IMR-90 (cell line): ENCODE data around the gene GAREM1. TPM values are rescaled to one million over a fixed set of nuclear protein-coding genes. Genes with fewer than 3 reads are reported as not detected.

Experiments used
- ATAC-seq: fragments of 200-7000 bp; cut with Tn5 transposase; 2 replicates; pipeline ENCODE4 v1.9.1; 2020; ENCODE audit warnings: low read depth, mild to moderate bottlenecking, moderate library complexity
- BruUV-seq: library from RNA; stranded (reverse); fragments of 400-500 nt; replicated peaks from 2 replicates; lab custom pipeline; 2021; lab: Mats Ljungman, UMichigan
- CTCF ChIA-PET: fragments of 300-600 bp; formaldehyde crosslinking; extraction: SDS; loops from one replicate; lab custom pipeline; 2021; ENCODE audit warnings: antibody characterized with exemption; lab: Yijun Ruan, JAX
- POLR2A ChIA-PET: fragments of 300-600 bp; sonication (Branson Sonifier 250); formaldehyde crosslinking; loops from one replicate; lab custom pipeline; 2022; ENCODE audit warnings: antibody characterized with exemption; ENCODE audit not compliant: unreplicated experiment; lab: Charles Lee
- DNase-seq: peaks from one replicate; pipeline ENCODE4 v3.0.0; 2013
- H2AFZ ChIP-seq: replicated peaks from 2 replicates; pipeline ENCODE3; 2013; ENCODE audit warnings: low read length, mild to moderate bottlenecking; ENCODE audit not compliant: poor library complexity
- H2AK5ac ChIP-seq: 2 replicates; pipeline ENCODE4 v1.6.1; 2013; ENCODE audit warnings: low read depth, low read length, inconsistent platforms
- H2AK9ac ChIP-seq: replicated peaks from 2 replicates; pipeline ENCODE3; 2013; ENCODE audit warnings: mild to moderate bottlenecking, low read depth, low read length, moderate library complexity; ENCODE audit not compliant: poor library complexity
- H2BK120ac ChIP-seq: 2 replicates; pipeline ENCODE4 v1.6.1; 2013; ENCODE audit warnings: low read depth, low read length, inconsistent platforms
- H2BK15ac ChIP-seq: 3 replicates; pipeline ENCODE4 v1.6.1; 2013; ENCODE audit warnings: low read depth, low read length, inconsistent platforms
- H2BK20ac ChIP-seq: 2 replicates; pipeline ENCODE4 v1.6.1; 2013; ENCODE audit warnings: low read depth, mild to moderate bottlenecking, inconsistent platforms, low read length, moderate library complexity
- H2BK5ac ChIP-seq: 2 replicates; pipeline ENCODE4 v1.6.1; 2013; ENCODE audit warnings: mild to moderate bottlenecking, low read depth, low read length, inconsistent platforms; ENCODE audit not compliant: poor library complexity, severe bottlenecking
- H3K14ac ChIP-seq: replicated peaks from 2 replicates; pipeline ENCODE4 v1.6.1; 2013; ENCODE audit warnings: low read depth, low read length, inconsistent platforms
- H3K18ac ChIP-seq: 2 replicates; pipeline ENCODE4 v1.6.1; 2013; ENCODE audit warnings: low read depth, low read length, control low read depth
- H3K23ac ChIP-seq: 2 replicates; pipeline ENCODE4 v1.6.1; 2013; ENCODE audit warnings: low read depth, low read length, inconsistent platforms
- H3K27ac ChIP-seq: 2 replicates; pipeline ENCODE4 v1.5.1; 2013; ENCODE audit warnings: mild to moderate bottlenecking, control low read depth, low read length; ENCODE audit not compliant: insufficient read depth
- H3K27me3 ChIP-seq: 2 replicates; pipeline ENCODE4 v1.6.1; 2013; ENCODE audit warnings: low read length; ENCODE audit not compliant: control insufficient read depth, insufficient read depth
- H3K36me3 ChIP-seq: 2 replicates; pipeline ENCODE4 v1.6.1; 2013; ENCODE audit warnings: low read length, mixed read lengths; ENCODE audit not compliant: control insufficient read depth, insufficient read depth
- H3K4ac ChIP-seq: 2 replicates; pipeline ENCODE4 v1.6.1; 2013; ENCODE audit warnings: low read depth, low read length, inconsistent platforms
- H3K4me1 ChIP-seq: 2 replicates; pipeline ENCODE4 v1.6.1; 2013; ENCODE audit warnings: low read length, mixed read lengths; ENCODE audit not compliant: control insufficient read depth, insufficient read depth
- H3K4me2 ChIP-seq: 2 replicates; pipeline ENCODE4 v1.6.1; 2013; ENCODE audit warnings: low read depth, mild to moderate bottlenecking, control low read depth, low read length, moderate library complexity
- H3K4me3 ChIP-seq: 2 replicates; pipeline ENCODE4 v1.5.1; 2013; ENCODE audit warnings: low read depth, mild to moderate bottlenecking, control low read depth, low read length, moderate library complexity; ENCODE audit not compliant: insufficient read depth
- H3K56ac ChIP-seq: 2 replicates; pipeline ENCODE4 v1.6.1; 2013; ENCODE audit warnings: low read length, inconsistent platforms; ENCODE audit not compliant: insufficient read depth; ENCODE audit errors: extremely low read depth
- H3K79me1 ChIP-seq, 2 experiments: 2 replicates each; pipeline ENCODE4 v1.6.1; 2013; ENCODE audit warnings: low read length in 2 of 2, inconsistent platforms in 1 of 2, low read depth in 1 of 2
- H3K9ac ChIP-seq: 2 replicates; pipeline ENCODE4 v1.6.1; 2013; ENCODE audit warnings: low read depth, low read length, control low read depth
- H3K9me1 ChIP-seq: 2 replicates; pipeline ENCODE4 v1.6.1; 2013; ENCODE audit warnings: low read length, inconsistent platforms; ENCODE audit not compliant: insufficient read depth
- H3K9me3 ChIP-seq: 2 replicates; pipeline ENCODE4 v1.6.1; 2013; ENCODE audit warnings: low read length; ENCODE audit not compliant: control insufficient read depth, insufficient read depth
- H4K20me1 ChIP-seq: 2 replicates; pipeline ENCODE4 v1.6.1; 2013; ENCODE audit warnings: low read length, inconsistent platforms; ENCODE audit not compliant: insufficient read depth
- H4K5ac ChIP-seq: 2 replicates; pipeline ENCODE4 v1.6.1; 2013; ENCODE audit warnings: mild to moderate bottlenecking, low read depth, low read length, control low read depth
- H4K8ac ChIP-seq, 2 experiments: 2 replicates each; pipeline ENCODE4 v1.6.1; 2013; ENCODE audit warnings: low read depth in 2 of 2, low read length in 2 of 2, control low read depth in 1 of 2, inconsistent platforms in 1 of 2
- H4K91ac ChIP-seq: 2 replicates; pipeline ENCODE4 v1.6.1; 2013; ENCODE audit warnings: low read depth, low read length, inconsistent platforms; ENCODE audit not compliant: insufficient read depth
- BHLHE40 ChIP-seq: fragments of 150-350 bp; IDR thresholded peaks from 2 replicates; pipeline ENCODE4 v1.6.1; 2016; ENCODE audit warnings: mild to moderate bottlenecking, low read depth, low read length
- CEBPB ChIP-seq: IDR thresholded peaks from 2 replicates; pipeline ENCODE4 v1.6.1; 2012; ENCODE audit warnings: low read depth, low read length, improper control_type of control experiment
- CHD1 ChIP-seq: IDR thresholded peaks from 2 replicates; pipeline ENCODE4 v1.6.1; 2012; ENCODE audit warnings: low read depth, low read length, improper control_type of control experiment
- CTCF ChIP-seq: conservative IDR thresholded peaks from 2 replicates; pipeline ENCODE4 v1.5.1; 2012; ENCODE audit warnings: mild to moderate bottlenecking, low read depth, low read length, improper control_type of control experiment
- ELK1 ChIP-seq: fragments of 150-350 bp; IDR thresholded peaks from 2 replicates; pipeline ENCODE4 v1.6.1; 2016; ENCODE audit warnings: low read depth, mild to moderate bottlenecking, low read length, moderate library complexity, borderline replicate concordance
- FOS ChIP-seq: fragments of 150-350 bp; IDR thresholded peaks from 2 replicates; pipeline ENCODE4 v1.6.1; 2016; ENCODE audit warnings: low read depth, low read length
- MAFK ChIP-seq: IDR thresholded peaks from 2 replicates; pipeline ENCODE4 v1.6.1; 2012; ENCODE audit warnings: low read depth, low read length, improper control_type of control experiment
- MAZ ChIP-seq: IDR thresholded peaks from 2 replicates; pipeline ENCODE4 v1.6.1; 2012; ENCODE audit warnings: low read depth, mild to moderate bottlenecking, low read length, improper control_type of control experiment, moderate library complexity, borderline replicate concordance
- MXI1 ChIP-seq: IDR thresholded peaks from 2 replicates; pipeline ENCODE4 v1.6.1; 2012; ENCODE audit warnings: low read depth, mild to moderate bottlenecking, low read length, moderate library complexity, borderline replicate concordance
- NFE2L2 ChIP-seq: fragments of 150-350 bp; IDR thresholded peaks from 2 replicates; pipeline ENCODE4 v1.6.1; 2016; ENCODE audit warnings: low read depth, mild to moderate bottlenecking, low read length
- POLR2A ChIP-seq: IDR thresholded peaks from 2 replicates; pipeline ENCODE4 v1.6.1; 2012; ENCODE audit warnings: mild to moderate bottlenecking, low read depth, low read length
- RAD21 ChIP-seq: IDR thresholded peaks from 2 replicates; pipeline ENCODE4 v1.6.1; 2012; ENCODE audit warnings: low read length, improper control_type of control experiment
- RCOR1 ChIP-seq: IDR thresholded peaks from 2 replicates; pipeline ENCODE4 v1.6.1; 2012; ENCODE audit warnings: mild to moderate bottlenecking, low read length, improper control_type of control experiment; ENCODE audit not compliant: insufficient replicate concordance
- SMC3 ChIP-seq: fragments of 150-350 bp; IDR thresholded peaks from 2 replicates; pipeline ENCODE4 v1.6.1; 2016; ENCODE audit warnings: low read depth, mild to moderate bottlenecking, antibody characterized with exemption, low read length, moderate library complexity
- WGBS, 2 experiments: methylation state at CpG; one replicate each; pipeline versions ENCODE4 v1.1.5 to v1.1.7; 2013; ENCODE audit warnings: missing lambda C conversion rate in 2 of 2; ENCODE audit not compliant: insufficient read length in 1 of 2; ENCODE audit errors: extremely low coverage in 2 of 2; 5-methylcytosine and 5-hydroxymethylcytosine counted together
- dilution Hi-C: fragments of 300-500 bp; cut with HindIII; formaldehyde crosslinking; loops from one replicate; pipeline ENCODE4 v1.14.3; 2018; ENCODE audit warnings: low sequenced_read_pairs; ENCODE audit not compliant: unreplicated experiment
- in situ Hi-C: fragments of 300-500 bp; cut with MboI; formaldehyde crosslinking; loops from 3 replicates; pipeline ENCODE4 v1.14.3; 2019; ENCODE audit warnings: low sequenced_read_pairs, inconsistent platforms, mixed read lengths
- intact Hi-C: fragments of 100-400 bp; cut with micrococcal nuclease; formaldehyde crosslinking; loops from 2 replicates; pipeline ENCODE4 v1.10.0; 2022
- polyA plus RNA-seq, 3 experiments: library from polyadenylated mRNA; depleted of rRNA; stranded (reverse); fragments of >200 nt; gene quantifications; 2 replicates each; pipeline ENCODE4 v1.2.3, GENCODE V29; 2012; ENCODE audit warnings: low replicate concordance in 1 of 3
- total RNA-seq: library from RNA; depleted of rRNA; stranded (reverse); fragments of >200 nt; gene quantifications from 2 replicates; pipeline ENCODE4 v1.2.3, GENCODE V29; 2012
- TF ChIP-seq, protein P1 (sequence below): fragments of 150-350 bp; IDR thresholded peaks from 2 replicates; pipeline ENCODE4 v1.6.1; 2017; ENCODE audit warnings: mild to moderate bottlenecking, antibody characterized with exemption, low read length, low read depth

GAREM1 gene
- total and polyA plus RNA-seq, 2 of the 4 experiments (the other 2 are of a cell fraction), result 1.4 to 2.3 TPM

DNA sequence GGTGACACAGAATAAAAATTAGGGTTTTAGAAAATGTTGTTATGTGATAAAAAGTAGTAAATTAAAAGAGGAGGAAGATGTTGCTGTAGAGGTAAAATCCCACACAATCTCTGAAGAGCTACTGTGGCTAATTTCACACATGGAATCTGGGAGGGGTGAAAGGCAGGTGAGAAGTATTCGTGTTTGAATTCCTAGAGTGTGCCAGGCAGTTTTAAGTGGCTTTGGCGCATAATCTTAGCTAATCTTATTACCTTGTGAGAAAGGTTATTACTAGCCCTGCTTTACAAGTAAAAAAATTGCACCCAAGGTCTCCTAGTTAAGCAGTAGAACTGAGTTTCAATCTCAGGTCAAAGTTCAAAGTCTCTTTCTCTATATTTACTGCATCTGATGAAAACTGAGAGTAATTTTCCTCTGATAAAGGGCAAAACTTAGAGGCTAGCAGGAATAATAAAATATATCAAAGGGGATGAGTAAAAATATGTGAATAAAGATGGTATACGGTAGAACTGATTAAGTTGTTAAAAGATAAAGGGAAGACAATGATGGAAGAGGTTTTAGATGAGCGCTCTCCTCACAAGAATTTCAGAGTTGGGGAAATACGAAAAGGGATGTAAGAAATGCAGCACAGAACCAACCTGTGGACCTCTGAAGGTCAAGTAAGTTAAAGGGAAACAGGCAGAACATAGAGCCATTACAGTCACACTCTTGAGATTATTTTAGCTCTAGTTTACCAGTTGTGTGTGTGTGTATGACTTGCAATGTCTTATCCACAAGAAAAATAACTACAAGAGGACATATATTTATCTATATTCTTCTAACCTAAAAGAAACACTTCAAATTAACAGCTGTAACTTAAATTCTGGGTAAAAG lies 34.8 kb downstream of the GAREM1 start:
- Histone ChIP-seq H3K9me3 (no peaks in the 10 kb centered on the region), H3K18ac (no peak overlapping the region), H3K9me1 (no peaks in the 10 kb centered on the region), H3K36me3 (no peaks in the 10 kb centered on the region), H2AK9ac (no peak overlapping the region), H2AK5ac (no peak overlapping the region), H3K27me3 (no peaks in the 10 kb centered on the region), H3K14ac (no peak overlapping the region), H3K79me1 (no peaks in the 10 kb centered on the region), H2BK120ac (no peak overlapping the region), H2AFZ (no peak overlapping the region), H3K4me3 (no peak overlapping the region), H4K5ac (no peak overlapping the region), H2BK5ac (no peak overlapping the region), H4K20me1 (peaks cover 4% of the 10 kb centered on the region; the same call in 1 of the 2 replicates), H3K4me1 (no peaks in the 10 kb centered on the region; the same call in 1 of the 2 replicates), H3K23ac (no peak overlapping the region), H4K91ac (no peak overlapping the region), H4K8ac (no peak overlapping the region), H3K27ac (no peak overlapping the region), H3K4me2 (no peak overlapping the region), H2BK15ac (no peak overlapping the region), H3K56ac (no peak overlapping the region), H3K9ac (no peak overlapping the region), H3K4ac (no peak overlapping the region), H2BK20ac (no peak overlapping the region)
- DNase-seq, result no peak
- 67 to 100% methylated on average over 1 of the region's 5 CpGs for whole genome bisulfite sequencing, 2 experiments
- dilution Hi-C loops (no loop called here), intact Hi-C loops (no loop called here), in situ Hi-C loops (no loop called here)
- no peak for ATAC-seq
- BruUV-seq, result no TSS peak
- ChIA-PET CTCF (interaction anchor here (0.6 to 1.0 kb wide), 3 partner anchors 17 to 154 kb away, joined by 3 to 5 read pairs (median 4); no protein-coding TSS in a partner anchor), POLR2A (no interaction called here)
- TF ChIP-seq, protein P1, sequence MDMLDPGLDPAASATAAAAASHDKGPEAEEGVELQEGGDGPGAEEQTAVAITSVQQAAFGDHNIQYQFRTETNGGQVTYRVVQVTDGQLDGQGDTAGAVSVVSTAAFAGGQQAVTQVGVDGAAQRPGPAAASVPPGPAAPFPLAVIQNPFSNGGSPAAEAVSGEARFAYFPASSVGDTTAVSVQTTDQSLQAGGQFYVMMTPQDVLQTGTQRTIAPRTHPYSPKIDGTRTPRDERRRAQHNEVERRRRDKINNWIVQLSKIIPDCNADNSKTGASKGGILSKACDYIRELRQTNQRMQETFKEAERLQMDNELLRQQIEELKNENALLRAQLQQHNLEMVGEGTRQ, result no peak
- TF ChIP-seq FOS, result no peak
- no peak for TF ChIP-seq MXI1
- TF ChIP-seq CHD1, result no peak
- TF ChIP-seq RAD21, result no peak
- no peak for TF ChIP-seq BHLHE40
- TF ChIP-seq SMC3, result no peak
- TF ChIP-seq RCOR1, result no peak
- no peak for TF ChIP-seq CEBPB
- no peak for TF ChIP-seq MAFK
- no peak for TF ChIP-seq NFE2L2
- TF ChIP-seq POLR2A, result no peak
- TF ChIP-seq MAZ, result no peak
- no peak for TF ChIP-seq ELK1
- no peak for TF ChIP-seq CTCF
